DMS 273 treated with DMSO at 0.1 percent for 48 hours (cell line): ENCODE data around the gene TEKTIP1.
A peak's percentile ranks its signal among the peaks of the same experiment; 100 is the strongest.
"Not testable (repeated sequence)": the region's sequence is repeated elsewhere in the genome, so short reads cannot be mapped to it uniquely, and the experiment has no call there.

ENCODE experiments used
- DNase-seq: peaks from one replicate; lab custom pipeline; 2025; lab: John Stamatoyannopoulos, UW

The TEKTIP1 gene

DNA sequence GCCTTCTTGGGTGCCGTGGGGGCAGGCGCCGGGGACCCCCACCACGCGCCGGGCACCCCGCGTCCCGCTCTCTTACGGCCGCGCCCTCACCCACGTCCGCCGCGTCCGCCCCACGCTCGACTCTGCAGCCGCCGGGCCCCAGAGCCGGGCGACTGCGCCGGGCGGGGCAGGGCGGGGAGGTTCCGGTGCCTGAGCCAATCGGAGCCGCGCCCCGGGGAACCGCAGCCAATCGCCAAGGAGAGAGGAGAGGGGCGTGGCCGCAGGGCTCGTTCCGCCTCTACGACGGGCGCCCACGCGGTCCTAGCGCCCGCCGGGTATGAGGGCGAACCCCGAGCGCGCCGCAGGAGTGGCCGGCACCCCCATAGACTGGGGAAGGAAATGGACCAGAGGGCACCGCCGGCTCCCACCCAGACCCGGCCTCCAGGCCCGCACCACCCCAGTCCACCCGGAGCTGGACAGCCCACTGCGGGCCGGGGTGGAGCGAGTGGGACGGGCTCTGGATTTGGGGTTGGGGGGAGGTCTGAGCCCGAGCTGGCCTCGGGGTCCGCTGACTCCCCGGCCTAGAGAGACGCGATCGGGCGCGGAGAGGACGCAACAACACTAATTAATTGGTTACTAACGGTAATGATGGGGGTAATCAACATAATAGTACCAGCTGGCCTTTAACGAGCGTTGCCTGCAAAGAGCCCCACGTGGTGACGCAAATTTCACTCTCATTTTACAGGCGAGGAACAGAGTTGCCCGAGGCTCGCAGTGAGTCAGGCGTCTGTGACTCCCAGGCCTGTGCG, 18.7 kb downstream of the TEKTIP1 start, which contains the start of gene MFSD12:
MFSD12 (minus strand) TSS at position 126 of the 788 bp plus-strand sequence. CDS start 183 bp downstream, outside the sequence.
- peak; percentile 69 for DNase-seq

DNA sequence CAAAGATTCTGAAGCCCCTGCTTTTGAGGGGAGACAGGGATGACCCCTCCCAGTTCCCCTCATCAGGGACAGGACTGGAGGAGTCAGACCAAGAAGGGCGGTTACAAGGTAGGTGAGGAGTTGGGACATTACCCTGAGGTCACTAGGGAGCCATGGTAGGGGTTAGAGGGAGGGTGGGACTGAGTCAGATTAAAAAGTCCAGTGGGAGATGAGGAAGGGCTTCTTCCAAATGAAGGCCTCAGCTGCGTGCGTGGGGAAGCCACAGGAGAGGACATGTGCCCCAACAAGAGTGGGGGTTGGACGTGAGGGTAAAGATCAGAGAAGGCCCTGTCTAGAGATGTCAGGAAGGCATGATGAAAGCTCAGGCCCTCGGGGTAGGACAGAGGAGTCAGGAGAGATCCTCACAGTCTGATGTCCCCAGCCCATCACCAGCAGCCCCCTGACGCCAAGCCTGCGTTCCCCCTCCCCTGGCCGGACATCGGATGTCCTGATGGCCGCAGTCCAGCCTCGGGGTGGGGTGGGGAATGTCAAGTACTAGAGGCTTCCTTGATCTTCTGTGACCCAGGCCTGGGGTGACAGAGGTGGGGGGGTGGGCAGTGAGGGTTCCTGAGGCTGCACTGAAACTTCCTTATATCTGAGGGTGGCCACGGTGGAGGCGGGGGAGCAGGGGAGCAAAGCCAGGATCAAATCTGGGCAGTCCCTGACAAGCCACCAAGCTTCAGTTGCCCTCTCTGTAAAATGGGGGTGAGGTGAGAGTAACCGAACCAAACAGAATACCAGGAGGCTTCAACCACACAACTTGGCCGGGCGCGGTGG, 24.9 kb downstream of the TEKTIP1 start:
- DNase-seq: no peak

DNA sequence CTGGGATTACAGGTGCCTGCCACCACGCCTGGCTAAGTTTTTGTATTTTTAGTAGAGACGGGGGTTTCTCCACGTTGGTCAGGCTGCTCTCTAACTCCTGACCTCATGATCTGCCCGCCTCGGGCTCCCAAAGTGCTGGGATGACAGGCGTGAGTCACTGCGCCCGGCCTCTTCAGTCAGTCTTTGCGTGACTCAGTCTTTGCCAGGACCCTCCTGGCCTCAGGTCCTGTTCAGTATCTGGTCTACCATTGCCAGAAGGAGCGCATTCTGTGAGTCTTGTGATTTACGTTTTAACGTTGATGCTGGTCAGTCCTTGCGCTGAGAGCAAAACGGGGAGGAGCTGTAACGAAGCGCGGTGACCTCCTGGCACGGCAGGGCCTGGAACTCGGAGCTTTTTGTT, 26.2 kb downstream of the TEKTIP1 start:
- no peak for DNase-seq

DNA sequence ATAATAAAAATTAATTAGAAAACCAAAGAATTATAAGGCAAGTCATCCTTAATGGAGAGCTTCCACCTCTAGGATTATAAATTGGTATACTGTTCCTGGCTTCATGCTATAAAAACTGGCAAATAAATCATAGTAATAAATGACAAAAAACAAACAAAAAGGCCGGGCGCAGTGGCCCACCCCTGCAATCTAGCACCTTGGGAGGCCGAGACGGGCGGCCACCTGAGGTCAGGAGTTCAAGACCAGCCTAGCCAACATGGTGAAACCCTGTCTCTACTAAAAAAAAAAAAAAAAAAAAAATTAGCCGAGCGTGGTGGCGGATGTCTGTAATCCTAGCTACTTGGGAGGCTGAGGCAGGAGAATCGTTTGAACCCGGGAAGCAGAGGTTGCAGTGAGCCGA, 31.1 kb downstream of the TEKTIP1 start:
- not testable (repeated sequence) for DNase-seq

DNA sequence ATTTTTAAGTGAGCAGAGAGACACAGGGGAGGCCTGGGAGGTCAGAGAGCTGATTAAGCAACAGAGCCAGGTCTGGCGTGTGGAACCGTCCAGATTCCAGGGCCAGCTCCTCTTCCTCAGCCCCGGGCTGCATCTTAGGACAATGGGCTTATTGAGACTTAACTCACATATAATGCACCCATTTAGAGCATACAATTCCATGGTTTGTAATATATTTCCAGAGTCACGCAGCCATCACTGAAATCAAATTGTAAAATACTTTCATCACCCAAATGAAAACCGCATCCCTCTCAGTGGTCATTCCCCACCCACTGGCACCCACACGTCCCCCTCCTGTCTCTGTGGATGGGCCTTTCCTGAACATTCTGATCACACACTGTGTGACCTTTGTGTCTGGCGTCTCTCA, 31.6 kb downstream of the TEKTIP1 start:
- no peak for DNase-seq

DNA sequence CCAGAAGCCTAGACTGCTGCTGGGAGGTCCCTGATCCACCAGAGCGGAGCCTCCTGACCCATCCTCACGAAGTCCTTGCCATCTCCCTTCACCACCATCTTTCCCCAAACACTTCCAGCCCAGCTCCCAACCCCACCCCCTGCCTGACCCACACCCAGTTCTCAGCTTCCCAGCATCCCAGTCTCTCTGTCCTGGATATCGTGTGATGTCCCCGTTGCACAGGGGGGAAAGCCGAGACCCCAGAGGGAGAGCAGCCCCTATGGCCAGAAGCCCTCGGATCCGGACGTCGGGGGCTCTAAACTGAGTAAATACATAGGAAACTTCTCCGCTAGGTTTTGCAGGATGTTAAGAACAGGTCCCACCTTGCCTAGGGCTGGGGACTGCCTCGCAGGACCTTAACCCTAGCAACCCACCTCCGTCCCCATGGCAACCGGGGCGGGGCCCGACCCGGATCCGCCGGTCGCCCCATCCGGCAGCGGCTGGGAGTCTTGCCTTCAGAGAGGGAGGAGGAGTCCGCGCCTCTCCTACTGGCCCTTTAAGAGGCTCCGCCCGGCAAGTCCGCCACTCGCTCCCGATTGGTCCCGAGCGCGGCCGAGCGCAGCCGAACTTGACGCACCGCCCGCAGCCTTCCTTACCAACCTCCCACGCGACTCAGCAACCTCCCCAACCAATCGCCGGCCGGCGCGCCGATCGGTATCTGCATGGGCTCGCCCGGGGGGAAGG, 33.3 kb downstream of the TEKTIP1 start:
- DNase-seq: peak; percentile 98

DNA sequence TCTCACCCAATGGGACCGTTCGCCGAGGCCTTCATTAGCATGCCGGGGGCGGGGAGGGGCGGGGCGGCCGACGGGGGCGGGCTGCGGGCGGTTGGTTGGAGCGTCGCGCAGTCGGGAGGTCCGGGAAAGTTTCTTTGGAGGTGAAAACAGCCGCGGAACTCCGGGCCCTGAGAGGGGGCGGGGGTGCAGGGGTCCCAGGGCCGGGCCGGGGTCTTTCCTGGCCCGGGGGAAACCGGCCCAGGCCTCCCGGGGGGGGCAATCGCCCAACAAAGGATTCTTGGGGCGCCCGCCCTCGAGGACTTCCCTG, 33.8 kb downstream of the TEKTIP1 start, which contains the start of gene HMG20B:
HMG20B (plus strand) TSS at position 90 of the 307 bp plus-strand sequence. CDS start 366 bp downstream, outside the sequence.
- DNase-seq: no peak

DNA sequence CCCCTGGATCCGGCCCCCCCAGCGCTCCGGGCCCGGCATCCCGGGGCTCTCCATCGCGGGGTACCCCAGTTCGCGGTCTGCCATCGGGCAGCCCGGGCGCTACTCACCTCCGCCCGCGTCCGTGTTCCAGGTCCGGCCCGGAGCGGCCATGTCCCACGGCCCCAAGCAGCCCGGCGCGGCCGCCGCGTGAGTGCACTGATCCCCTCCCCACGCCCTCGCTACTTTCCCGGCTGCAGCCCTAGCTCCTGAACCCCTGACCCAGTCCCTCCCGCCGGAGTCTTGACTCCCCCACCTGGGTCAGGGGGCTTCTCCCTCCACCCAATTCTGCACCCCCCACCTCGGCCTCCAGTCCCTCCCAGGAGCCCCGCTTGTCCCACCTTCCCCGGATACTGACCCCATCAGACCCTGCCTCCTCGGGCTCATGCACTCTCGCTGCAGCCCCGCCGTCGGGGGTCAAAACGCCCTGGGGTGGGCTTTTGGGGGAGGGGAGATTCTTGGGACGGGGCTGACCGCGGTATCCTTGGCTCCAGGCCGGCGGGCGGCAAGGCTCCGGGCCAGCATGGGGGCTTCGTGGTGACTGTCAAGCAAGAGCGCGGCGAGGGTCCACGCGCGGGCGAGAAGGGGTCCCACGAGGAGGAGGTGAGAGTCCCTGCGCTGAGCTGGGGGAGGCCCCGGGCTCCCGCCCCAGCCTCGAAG, 34.3 kb downstream of the TEKTIP1 start:
- DNase-seq: no peak

DNA sequence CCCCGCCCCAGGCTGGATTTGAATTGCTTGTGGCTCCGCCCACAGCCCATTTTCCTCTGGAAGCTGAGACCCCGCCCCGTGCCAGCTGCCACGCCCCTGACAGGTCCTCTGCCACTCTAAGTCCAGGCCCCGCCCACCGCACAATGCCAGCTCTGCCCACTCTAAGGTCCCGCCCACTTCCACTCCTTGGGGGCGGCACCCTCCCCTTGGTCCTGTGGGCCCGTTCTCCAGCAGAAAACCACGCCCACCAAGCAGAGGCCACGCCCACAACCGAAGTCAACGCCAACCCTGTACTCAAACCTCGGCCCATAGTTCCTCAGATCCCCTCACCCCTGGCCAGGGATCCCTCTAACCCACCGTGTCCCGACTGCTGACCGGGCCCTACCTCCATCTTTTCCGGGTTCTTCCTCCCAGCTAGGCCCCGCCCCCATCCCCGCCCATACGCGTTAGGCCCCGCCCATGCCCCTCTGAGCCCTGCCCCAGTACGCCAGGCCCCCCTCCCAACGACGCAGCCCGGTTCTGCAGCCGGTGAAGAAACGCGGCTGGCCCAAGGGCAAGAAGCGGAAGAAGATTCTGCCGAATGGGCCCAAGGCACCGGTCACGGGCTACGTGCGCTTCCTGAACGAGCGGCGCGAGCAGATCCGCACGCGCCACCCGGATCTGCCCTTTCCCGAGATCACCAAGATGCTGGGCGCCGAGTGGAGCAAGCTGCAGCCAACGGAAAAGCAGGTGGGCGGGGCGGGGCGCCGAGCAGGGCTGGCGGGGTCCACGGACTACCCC, 35.1 kb downstream of the TEKTIP1 start:
- DNase-seq: peak; percentile 55

DNA sequence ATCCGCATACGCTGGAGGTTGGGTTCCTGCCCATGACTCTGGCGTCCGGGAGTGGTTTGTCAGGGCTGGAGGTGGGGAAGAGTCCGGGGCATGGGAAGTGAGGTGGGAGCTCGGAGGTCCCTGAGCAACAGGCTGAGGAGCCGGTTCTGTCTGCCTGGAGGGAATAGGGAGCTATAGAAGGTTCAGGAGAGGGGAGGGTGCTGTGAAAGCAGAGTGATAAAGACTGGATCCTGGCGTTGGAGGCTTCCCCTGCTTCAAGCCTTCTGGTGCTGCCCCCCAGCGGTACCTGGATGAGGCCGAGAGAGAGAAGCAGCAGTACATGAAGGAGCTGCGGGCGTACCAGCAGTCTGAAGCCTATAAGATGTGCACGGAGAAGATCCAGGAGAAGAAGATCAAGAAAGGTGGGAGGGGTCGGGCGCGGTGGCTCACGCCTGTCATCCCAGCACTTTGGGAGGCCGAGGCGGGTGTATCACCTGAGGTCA, 36.3 kb downstream of the TEKTIP1 start:
- DNase-seq: no peak

DNA sequence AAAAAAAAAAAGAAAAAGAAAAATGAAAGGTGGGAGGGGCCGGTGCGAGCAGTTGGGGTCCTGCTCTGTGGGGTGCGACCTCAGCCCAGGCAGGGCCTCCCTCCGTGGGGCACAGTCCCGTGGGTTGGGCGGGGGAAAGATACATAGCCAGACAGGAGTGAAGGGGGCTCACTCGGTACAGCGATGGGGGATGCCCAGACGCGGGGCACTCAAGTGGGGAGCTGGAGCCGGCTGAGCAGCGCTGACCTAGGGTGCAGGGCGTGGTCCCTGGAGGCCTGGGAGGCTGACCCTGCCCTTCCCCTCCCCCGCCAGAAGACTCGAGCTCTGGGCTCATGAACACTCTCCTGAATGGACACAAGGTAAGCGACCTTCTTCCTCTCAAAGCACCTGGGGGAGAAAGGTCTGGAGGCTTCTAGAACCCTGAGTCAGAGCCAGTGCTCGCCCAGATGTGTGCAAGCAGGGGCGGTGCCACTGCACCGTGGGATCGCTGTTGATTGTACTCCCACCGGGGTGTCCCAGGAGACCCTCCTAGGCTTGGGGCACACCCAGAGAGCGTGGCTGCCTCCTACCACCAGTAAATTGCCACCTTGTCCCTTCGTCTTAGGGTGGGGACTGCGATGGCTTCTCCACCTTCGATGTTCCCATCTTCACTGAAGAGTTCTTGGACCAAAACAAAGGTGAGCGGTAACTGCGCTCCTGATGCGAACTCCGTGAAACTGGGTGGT, 37.1 kb downstream of the TEKTIP1 start:
- DNase-seq: no peak

DNA sequence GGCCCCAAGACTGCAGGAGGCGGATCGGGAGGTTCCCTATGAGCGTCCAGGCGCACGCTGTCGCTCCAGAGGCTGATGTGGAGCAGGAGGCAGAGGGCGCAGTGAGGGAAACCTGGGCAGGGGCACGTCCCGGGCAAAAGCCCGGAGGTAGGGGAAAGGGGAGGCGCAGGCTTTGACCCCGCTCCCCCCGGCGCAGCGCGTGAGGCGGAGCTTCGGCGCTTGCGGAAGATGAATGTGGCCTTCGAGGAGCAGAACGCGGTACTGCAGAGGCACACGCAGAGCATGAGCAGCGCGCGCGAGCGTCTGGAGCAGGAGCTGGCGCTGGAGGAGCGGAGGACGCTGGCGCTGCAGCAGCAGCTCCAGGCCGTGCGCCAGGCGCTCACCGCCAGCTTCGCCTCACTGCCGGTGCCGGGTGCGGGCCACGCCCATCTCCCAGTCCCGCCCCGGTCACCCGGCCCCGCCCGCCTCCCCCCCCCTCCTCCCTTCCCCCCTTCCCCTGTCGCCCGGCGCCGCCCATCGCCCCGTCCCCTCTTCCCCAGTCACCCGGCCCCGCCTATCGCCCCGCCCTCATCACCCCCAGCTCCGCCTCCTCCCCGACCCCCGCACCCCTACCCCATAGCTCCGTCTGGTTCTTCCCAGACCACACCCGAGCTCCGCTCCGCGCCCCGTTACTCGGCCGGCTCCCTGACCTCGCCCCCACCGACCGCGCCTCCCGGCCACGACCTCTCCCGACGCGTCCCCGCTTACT, 37.9 kb downstream of the TEKTIP1 start:
- no peak for DNase-seq

DNA sequence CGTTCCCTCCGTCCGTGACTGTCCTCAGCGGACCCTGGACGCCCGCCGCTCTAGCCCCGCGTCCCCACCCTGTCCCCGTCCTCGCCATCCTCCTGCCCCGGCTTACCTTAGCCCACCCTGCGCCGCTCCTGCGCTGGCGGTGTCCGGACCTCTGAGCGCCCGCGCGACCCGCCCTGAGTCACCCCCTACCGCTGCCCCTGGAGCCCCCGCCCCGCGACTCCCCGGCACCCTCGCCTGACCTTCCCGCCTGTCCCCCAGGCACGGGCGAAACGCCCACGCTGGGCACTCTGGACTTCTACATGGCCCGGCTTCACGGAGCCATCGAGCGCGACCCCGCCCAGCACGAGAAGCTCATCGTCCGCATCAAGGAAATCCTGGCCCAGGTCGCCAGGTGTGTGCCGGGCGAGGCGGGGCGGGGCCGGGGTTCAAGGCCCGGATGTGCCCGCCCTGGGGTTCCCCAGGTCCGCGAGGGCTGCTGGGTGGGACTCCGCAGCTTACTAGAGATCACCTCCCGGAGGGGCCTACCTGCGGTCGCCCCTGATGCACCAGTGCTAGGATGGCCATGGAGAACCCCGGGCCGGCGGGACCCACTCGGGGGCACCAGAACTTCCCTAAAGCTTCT, 38.9 kb downstream of the TEKTIP1 start:
- DNase-seq: no peak

DNA sequence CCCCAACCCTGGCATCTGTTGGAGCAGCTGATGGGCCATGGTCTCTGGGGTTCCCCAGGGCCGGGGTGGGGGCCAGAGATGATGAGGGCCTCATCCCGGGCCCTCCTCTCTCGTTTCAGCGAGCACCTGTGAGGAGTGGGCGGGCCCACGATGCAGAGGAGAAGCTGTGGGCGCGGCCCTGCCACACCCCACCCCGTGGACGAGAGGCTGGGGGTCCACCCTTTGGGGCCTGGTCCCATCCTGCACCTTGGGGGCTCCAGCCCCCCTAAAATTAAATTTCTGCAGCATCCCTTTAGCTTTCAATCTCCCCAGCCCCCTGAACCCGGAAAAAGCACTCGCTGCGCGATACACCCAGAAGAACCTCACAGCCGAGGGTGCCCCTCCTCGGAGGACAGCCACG, 39.4 kb downstream of the TEKTIP1 start:
- no peak for DNase-seq

DNA sequence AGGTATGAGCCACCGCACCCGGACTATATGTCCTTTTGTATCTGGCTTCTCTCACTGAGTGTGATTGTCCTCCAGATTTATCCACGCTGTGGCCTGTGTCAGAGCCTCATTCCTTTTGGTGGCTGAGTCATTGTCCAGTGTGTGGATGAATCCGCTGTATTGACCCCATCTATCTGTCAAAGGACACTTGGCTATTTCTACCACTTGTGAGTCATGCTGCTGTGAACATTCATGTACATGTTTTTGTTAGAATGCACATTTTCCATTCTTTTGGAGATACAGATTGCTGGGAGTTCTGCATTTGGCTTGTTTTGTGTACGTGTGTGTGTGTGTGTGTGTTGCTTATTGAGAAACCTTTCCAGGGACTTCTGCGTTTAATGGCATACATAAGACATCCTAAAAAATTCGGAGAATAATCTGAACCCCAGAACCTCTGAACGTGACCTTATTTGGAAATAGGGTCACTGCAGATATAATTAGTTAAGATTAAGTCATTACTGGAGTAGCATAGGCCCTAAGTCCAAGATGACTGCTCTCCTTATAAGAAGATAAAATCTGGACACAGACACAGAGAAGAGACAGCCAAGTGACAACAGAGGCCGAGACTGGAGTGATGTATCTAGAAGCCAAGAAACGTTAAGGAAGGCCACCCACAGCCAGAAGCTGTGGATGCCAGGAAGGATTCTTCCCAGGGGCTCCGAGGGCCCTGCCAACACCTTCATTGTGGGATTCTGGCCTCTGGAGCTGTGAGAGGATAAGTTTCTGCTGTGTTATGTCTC, 41.4 kb downstream of the TEKTIP1 start:
- no peak for DNase-seq

DNA sequence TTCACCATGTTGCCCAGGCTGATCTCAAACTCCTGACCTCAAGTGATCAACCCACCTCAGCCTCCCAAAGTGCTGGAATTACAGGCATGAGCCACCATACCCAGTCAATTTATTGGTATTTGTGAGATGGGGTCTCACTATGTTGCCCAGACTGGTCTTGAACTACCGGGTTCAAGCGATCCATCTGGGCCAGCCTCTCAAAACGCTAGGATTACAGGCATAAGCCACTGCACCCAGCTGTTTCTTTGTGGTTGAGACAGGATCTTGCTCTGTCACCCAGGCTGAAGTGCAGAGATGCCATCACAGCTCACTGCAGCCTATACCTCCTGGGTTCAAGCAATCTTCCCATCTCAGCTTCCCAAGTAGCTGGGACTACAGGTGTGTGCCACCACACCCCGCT, 42.8 kb downstream of the TEKTIP1 start:
- DNase-seq: not testable (repeated sequence)

DNA sequence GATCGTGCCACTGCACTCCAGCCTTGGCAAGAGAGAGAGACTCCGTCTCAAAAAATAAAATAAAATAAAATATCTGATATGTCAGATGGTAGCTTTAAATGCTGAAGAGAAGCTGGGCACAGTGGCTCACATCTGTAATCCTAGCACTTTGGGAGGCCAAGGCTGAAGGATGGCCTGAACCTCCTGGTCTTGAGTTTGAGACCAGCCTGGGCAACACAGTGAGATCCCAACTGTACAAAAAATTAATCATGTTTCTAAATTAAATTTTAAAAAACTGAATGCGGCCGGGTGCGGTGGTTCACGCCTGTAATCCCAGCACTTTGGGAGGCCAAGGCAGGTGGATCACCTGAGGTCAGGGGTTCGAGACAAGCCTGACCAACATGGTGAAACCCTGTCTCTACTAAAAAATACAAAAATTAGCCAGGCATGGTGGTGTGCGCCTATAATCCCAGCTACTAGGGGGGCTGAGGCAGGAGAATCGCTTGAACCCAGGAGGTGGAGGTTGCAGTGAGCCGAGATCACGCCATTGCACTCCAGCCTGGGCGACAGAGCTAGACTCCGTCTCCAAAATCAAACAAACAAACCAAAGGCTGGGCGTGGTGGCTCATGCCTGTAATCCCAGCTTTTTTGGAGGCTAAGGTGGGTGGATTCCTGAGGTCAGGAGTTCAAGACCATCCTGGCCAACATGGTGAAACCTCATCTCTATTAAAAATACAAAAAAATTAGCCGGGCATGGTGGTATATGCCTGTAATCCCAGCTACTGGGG, 45.2 kb downstream of the TEKTIP1 start:
- not testable (repeated sequence) for DNase-seq
